ENCODE data around the gene ZSCAN10. TPM values are rescaled to one million over a fixed set of nuclear protein-coding genes. Genes with fewer than 3 reads are reported as not detected.
"Not testable (repeated sequence)": the region's sequence is repeated elsewhere in the genome, so short reads cannot be mapped to it uniquely, and the experiment has no call there.

ZSCAN10 gene
- total RNA-seq, 1 experiment from 2014 or later = 0.05 TPM

DNA sequence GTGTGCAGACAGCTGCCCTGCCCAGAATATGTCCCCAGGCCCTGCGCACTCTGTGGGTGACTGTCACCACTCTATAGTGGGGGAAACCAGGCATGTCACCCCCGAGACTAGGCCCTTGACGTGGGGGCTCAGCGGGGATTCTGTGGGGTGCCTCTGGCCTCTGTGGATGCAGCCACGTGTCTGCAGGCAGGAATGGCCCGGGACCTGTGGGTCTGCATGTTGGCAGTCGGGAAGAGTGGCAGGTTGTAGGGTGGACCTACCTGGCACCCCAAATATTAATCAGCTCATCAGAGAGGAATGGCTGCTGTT, 32.7 kb downstream of the ZSCAN10 start:
- DNase-seq (ENCODE audit: extremely low read depth, low read depth) = no peak

DNA sequence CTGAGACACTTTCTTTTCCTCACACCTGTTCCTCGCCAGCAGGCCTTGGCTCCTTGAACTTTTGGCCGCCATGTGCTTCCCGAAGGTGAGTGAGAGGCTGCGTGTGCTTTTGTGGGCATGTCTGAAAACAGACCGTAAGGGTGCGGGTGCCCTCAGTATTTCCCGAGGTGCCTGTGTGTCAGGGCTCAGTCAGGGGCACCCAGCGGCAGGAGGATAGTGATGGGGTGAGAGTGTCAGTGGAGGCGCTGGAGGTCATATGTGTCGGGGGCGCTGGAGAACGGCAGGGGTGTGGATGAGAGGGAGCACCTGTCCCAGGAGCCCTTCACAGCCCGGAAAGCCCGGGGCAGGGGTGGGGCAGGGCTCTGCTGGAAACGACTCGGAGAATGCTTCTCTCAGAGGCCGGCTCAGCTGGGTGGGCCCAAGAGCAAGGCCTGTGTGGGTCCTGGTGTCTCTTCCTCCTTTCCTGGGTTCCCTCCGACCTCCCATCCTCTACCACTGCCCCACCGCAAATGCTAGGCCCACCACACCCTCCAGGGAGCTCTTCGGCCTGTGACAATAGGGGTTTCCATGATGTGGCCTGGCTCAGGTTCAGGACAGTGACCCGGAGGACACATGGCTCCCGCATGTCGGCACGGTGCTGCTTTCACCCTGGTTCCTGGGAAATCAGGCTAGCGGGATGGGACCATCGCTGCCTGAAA, 33.2 kb downstream of the ZSCAN10 start:
- no peak for DNase-seq (ENCODE audit: extremely low read depth, low read depth)

GRCh38 chr16:3065069-3065741, 33.9 kb downstream of the ZSCAN10 start, which contains the start of gene IL32:
Gene IL32 (plus strand): TSS chr16:3065640. CDS start chr16:3065812, 172 bp downstream.
- DNase-seq (ENCODE audit: extremely low read depth, low read depth) = no peak

DNA sequence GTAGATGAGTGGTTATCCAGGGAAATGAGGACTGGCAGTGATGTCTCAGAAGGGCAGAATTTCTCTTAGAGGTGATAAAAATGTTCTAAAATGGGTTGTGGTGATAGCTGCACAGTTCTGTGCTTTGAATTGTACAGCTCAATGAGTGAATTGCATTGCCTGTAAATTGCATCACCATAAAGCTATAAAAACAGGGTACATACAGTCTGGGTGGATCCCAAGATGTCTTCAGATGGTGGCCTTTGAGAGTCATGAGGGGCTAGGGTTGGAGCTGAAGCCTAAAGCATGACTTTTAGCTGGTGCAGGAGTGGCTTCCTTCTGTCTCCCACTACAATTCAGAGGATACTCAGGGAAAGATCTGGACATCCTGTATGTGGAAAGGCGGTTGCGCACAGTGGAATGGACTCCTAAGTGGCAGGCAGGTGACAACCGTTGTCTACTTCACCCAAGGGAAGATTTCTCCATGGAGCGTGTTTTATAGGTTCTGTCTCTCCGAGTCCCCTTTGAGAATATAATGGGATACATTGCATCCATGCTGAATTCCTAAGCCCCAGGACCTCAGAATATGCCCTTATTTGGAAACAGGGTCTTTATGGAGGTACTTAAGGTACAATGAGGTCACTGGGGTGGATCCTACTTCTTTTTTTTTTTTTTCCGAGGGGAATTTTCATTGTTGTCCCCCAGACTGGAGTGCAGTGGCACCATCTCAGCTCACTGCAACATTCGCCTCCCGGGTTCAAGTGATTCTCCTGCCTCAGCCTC, 35.3 kb downstream of the ZSCAN10 start:
- DNase-seq (ENCODE audit: extremely low read depth, low read depth) = no peak

GRCh38 chr16:3062553-3062952, 36.5 kb downstream of the ZSCAN10 start:
- no peak for DNase-seq (ENCODE audit: extremely low read depth, low read depth)

- no peak for DNase-seq (ENCODE audit: extremely low read depth, low read depth)
These were observed 38.6 kb downstream of the ZSCAN10 start for GRCh38 chr16:3060339-3061127.

DNA sequence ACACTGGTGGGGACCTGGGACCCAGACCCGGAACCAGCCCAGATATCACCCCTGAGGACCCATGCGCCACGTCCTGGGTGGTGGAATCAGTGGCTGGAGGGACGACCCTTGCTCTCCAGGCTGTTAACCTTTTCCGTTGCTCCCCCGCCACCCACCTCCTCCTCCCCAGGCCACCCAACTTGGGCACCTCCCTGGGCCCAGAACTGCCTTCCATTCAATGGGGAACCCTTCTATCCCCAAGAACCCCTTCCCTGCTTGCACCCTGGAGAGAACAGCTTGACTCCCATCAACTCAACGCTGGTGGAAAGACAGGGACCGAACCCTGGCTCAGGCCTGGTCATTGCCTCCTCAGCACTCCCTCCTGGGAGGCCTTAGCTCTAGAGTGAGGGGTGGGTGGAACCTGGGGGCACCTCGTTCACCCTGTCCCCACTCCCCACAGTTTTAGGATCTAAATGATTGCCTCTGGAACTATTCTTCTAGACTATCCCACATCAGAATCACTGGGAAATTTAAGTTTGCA, 39.3 kb downstream of the ZSCAN10 start:
- no peak for DNase-seq (ENCODE audit: extremely low read depth, low read depth)

DNA sequence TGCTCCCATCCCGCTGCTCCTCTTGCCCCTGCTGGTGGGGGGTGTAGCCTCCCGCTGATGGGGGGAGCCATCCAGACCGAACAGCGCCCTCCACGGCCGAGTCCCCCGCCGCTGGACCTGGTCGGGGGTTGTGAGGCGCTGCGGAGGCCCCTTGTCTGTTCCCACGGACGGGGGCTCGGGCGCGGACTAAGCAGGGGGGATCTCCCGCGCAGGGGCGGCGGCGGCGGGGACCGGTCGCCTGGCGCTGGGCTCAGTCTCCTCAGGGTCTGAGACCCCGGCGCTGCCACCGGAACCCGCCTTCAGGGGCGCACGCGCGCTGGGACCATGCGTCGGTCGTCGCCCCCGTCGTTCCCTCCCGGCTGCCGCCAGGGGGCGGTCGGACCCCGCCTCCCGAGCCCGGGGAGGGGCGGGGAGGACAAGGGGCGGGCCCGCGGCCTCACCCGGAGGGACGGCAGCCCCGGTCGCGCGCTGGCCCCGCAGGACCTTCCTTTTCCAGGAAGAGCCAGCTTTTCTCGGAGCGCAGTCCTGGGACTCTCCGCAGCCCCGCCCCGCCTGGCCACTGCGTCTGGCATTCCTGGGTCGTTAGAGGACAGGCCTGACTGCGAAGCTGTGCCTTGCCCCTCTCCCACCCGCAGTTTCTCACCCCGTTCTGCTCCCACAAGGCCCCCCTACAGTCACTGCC, 39.9 kb downstream of the ZSCAN10 start:
- peak; percentile 75 for DNase-seq (ENCODE audit: extremely low read depth, low read depth)

DNA sequence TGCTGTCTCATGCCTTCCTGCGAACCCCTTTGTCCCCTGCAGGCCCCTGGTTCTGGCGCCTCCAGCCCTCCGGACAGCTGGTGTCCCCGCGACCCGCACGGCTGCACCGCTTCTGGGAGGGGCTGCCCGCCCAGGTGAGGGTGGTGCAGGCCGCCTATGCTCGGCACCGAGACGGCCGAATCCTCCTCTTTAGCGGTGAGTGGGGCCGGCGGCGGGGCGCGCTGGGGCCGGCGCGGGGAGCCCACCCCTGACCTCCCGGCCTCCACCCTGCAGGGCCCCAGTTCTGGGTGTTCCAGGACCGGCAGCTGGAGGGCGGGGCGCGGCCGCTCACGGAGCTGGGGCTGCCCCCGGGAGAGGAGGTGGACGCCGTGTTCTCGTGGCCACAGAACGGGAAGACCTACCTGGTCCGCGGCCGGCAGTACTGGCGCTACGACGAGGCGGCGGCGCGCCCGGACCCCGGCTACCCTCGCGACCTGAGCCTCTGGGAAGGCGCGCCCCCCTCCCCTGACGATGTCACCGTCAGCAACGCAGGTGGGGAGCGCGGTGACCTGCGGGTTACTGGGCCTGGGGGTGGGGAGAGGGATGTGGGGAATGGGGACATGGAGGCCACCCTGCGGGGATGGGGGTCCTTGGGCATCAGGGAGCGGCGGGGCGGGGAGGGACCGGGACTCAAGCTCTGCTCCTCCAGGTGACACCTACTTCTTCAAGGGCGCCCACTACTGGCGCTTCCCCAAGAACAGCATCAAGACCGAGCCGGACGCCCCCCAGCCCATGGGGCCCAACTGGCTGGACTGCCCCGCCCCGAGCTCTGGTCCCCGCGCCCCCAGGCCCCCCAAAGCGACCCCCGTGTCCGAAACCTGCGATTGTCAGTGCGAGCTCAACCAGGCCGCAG, 40.7 kb downstream of the ZSCAN10 start:
- DNase-seq (ENCODE audit: extremely low read depth, low read depth) = no peak

DNA sequence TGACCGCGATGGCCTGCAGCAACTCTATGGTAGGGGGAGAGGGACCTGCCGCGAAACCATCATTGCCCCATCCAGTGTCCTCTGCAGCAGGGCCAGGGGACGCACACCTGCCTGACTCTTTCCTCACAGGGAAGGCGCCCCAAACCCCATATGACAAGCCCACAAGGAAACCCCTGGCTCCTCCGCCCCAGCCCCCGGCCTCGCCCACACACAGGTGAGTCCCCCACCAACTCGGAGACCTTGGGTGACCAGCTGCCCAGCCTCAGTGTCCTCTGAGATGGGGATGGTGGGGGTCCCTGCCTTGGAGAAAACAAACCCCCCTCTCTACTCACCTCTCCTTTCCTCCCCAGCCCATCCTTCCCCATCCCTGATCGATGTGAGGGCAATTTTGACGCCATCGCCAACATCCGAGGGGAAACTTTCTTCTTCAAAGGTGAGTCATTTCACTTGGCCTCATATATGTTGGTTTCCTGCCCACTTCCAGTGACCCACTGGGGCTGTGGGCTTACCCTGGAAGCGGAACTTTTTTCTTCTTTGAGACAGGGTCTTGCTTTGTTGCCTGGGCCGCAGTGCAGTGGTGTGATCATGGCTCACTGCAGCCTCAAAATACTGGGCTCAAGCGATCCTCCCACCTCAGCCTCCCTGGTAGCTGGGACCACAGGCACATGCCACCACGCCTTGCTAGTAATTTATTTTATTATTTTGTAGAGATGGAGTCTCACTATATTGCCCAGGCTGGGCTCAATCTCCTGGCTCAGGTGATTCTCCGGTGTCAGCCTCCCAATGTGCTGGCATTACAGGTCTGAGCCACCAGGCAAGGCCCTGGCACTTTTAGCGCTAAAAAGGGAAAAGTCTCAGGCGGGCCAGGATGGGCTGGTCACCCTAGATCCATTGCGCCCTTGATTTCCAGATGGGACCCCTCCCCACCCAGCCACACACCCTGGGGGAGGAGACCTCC, 41.6 kb downstream of the ZSCAN10 start:
- DNase-seq (ENCODE audit: extremely low read depth, low read depth) = no peak

DNA sequence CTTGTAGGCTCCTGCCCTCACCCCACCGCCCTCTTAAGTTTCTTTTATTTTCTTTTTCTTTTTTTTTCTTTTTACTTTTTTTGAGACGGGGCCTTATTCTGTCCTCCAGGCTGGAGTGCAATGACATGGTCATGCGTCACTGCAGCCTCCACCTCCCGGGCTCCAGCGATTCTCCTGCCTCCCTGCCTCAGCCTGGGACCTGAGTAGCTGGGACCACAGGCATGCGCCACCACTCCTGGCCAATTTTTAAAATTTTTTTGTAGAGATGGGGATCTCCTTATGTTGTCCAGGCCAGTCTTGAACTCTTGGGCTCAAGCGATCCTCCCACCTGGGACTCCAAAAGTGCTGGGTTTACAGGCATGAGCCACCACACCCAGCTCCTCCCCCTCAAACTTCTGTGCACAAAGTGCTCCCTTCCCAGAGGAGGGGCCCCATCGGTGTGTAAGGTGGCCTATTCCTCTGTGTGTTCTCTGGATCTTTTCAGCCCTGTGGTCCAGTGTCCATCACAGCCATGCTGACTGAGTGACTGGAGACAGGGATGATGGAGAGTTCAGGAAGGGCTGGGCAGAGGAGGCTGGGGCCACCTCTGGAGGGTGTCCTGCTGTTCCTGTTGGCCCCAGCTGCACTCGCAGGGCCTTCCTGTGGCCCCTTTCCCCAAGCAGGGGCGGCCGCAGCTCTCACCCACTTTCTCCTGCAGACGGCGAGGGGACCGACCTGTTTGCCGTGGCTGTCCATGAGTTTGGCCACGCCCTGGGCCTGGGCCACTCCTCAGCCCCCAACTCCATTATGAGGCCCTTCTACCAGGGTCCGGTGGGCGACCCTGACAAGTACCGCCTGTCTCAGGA, 42.5 kb downstream of the ZSCAN10 start:
- no peak for DNase-seq (ENCODE audit: extremely low read depth, low read depth)

DNA sequence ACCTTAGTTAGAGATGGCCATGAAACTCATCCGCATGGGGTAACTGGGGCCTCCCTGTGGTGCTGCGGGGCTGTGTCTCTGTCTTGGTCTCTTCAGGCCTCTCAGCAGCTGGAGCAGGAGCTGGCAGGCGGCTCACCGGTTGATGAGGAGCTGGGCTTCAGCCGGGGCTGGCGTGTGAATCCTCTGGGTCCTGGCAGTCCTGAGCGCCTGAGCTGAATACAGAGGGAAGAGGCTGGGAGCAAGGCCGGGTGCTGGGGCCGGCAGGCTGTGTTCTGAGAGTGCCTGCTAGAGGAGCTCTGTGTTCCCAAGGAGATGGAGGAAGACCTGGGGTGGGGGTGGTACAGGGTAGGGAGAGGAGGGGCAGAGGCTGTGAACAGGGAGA, 43.4 kb downstream of the ZSCAN10 start:
- not testable (repeated sequence) for DNase-seq (ENCODE audit: extremely low read depth, low read depth)

GRCh38 chr16:3054965-3055733, 43.9 kb downstream of the ZSCAN10 start:
- DNase-seq (ENCODE audit: extremely low read depth, low read depth) = no peak

DNA sequence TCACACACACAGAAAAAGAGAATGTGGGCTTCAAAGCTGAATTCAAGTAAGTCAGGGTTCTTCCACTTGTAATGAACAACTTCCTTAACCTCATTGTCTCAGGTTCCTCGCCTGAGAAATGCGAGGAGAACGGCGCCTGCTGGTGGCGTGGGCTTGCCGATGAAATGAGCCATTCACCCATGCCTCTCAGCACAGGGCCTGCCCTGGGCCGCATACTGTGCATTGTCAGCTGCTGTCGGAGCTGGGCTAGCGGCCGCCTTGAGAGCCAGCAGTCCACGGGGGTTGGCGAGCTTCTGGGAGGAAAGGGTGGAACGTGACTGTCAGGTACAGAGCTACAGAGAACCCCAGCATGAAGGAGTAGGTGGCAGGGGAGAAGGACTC, 45.8 kb downstream of the ZSCAN10 start:
- DNase-seq (ENCODE audit: extremely low read depth, low read depth) = not testable (repeated sequence)

DNA sequence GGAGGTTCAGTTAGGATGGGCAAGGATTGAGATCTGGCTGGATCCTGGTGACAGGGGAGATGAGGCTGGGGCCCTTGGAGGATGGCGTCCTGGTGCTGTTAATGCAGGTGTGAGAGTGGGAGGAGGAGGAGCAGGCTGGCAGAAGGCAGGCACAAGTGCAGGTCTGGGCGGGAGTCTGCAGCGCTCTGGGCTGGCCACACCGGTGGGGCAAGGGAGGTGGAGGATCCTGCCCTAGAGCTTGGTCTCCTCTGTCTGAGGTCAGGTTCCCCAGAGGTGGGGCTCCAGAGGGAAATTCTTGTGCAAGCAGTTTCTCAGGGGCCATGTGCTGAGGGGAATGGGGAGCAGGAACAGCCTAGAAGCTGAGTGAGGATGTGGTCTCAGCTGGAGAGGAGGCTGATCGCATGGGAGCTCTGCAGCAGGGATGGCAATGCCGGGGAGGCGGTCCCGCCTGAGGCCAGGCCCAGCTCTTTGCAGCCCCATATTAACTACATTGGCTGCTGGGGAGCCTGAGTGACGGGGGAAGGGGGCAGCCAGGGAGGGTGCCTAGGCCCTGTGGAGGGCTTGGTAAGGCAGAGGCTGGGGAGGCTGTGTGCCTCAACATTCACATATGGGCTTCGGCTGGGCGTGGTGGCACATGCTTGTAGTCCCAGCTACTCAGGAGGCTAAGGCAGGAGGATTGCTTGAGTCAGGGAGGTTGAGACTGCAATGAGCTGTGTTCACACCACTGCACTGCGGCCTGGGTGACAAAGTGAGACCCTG, 46.3 kb downstream of the ZSCAN10 start:
- not testable (repeated sequence) for DNase-seq (ENCODE audit: extremely low read depth, low read depth)

DNA sequence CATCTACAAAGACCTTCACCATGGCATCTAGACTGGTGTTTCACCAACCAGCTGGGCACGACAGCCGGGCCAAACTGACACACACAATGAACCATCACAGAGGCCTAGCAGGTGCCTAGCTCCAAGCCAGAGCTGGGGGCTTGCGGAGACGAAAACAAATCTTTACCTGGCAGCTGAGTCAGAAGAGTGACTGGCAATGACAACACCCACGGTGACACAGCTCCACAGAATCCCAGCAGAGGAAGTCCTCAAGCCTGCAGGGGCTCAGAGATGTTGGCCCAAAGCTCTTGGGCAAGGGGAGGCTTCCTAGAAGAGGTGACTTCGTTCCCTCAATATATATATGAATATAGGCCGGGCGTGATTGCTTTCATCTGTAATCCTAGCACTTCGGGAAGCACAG, 47.6 kb downstream of the ZSCAN10 start:
- DNase-seq (ENCODE audit: extremely low read depth, low read depth) = no peak
